AG04450 (cell line): ENCODE data around the gene PDZD2. TPM values are rescaled to one million over a fixed set of nuclear protein-coding genes. Genes with fewer than 3 reads are reported as not detected.

Source experiments
- CTCF ChIA-PET: fragments of 300-600, 350-600 bp; formaldehyde crosslinking; extraction: SDS; loops from one replicate; lab custom pipeline; 2022; ENCODE audit warnings: antibody characterized with exemption, inconsistent platforms; lab: Charles Lee
- POLR2A ChIA-PET: fragments of 350-600 bp; formaldehyde crosslinking; extraction: SDS; loops from one replicate; lab custom pipeline; 2021; ENCODE audit warnings: antibody characterized with exemption, inconsistent platforms; lab: Yijun Ruan, JAX
- DNase-seq: peaks from one replicate; pipeline ENCODE4 v3.0.0-alpha.2; 2011; ENCODE audit warnings: low read depth, low spot score
- H3K27ac ChIP-seq: one replicate; pipeline ENCODE4 v1.5.1; 2012; ENCODE audit warnings: low read depth, low read length, control low read depth
- H3K27me3 ChIP-seq: one replicate; pipeline ENCODE4 v1.6.0; 2012; ENCODE audit warnings: low read length; ENCODE audit not compliant: control insufficient read depth, insufficient read depth
- H3K4me3 ChIP-seq: 2 replicates; pipeline ENCODE4 v1.5.1; 2011; ENCODE audit warnings: mild to moderate bottlenecking, low read depth, low read length, control low read depth
- H3K9me3 ChIP-seq: 2 replicates; pipeline ENCODE4 v1.5.1; 2012; ENCODE audit warnings: low read length; ENCODE audit not compliant: control insufficient read depth, insufficient read depth
- CTCF ChIP-seq: IDR thresholded peaks from 2 replicates; pipeline ENCODE4 v1.5.1; 2011; ENCODE audit warnings: low read depth, low read length, control low read depth, inconsistent platforms
- polyA plus RNA-seq: library from polyadenylated mRNA; depleted of rRNA; stranded (reverse); fragments of >200 nt; gene quantifications from 2 replicates; pipeline ENCODE4 v1.2.3, GENCODE V29; 2011

The PDZD2 gene
- polyA plus RNA-seq, 1 experiment: 0.40 TPM

GRCh38 chr5:31635446-31635845 lies 3.5 kb upstream of the PDZD2 start:
- no peak for TF ChIP-seq CTCF
- H3K27ac ChIP-seq: no peak overlapping the region
- ChIA-PET CTCF (no interaction called here), POLR2A (no interaction called here)
- DNase-seq: no peak
- peaks cover 17% of the 10 kb centered on the region for H3K27me3 ChIP-seq
- no peaks in the 10 kb centered on the region for H3K9me3 ChIP-seq
- no peak overlapping the region for H3K4me3 ChIP-seq

DNA sequence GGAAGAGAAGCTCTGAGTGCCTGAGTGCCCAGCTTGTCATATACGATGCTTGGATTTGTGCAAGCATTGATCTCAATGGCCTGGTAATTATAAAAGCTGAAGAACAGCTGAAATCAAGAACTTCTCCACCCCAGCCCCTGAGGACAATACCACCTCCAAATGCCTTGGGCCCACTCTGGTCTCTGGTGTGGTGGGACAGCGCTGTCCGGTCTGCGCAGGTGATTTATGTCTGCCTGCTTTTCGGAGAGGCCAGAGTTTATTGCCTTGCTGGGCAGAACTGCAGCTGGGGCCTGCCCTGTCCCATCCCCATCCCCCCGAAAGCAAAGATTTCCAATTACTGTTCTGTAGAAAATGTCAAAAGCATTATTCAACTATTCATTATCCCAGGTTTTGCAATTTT lies 1.1 kb upstream of the PDZD2 start:
- Histone ChIP-seq H3K4me3 (no peak overlapping the region), H3K9me3 (no peaks in the 10 kb centered on the region), H3K27ac (no peak overlapping the region), H3K27me3 (peaks cover 34% of the 10 kb centered on the region)
- CTCF ChIA-PET: interaction anchor here (0.5 to 1.9 kb wide), 4 partner anchors 14 to 439 kb away, joined by 5 to 10 read pairs (median 6); no protein-coding TSS in a partner anchor
- POLR2A ChIA-PET: no interaction called here
- no peak for DNase-seq
- no peak for TF ChIP-seq CTCF

DNA sequence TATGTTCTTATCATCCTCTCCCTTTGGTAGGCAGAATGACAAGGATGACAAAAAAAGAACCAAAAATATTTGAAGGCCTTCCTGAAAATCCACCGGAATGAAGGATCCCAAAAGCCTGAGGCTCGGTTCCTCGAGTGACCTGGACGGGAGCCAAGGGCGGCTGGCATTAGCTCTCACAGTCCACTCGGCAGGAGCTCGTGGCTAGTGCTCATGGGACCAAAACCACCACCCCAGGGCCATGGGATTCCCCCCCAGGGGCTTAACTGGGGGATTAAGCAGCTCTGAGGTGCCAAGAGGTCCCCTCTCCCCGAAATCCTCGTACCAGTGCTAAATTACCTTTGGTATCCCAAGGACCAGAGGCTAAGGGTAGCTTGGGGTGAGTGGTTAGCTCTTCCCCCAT lies 586 bp upstream of the PDZD2 start:
- ChIA-PET POLR2A (no interaction called here), CTCF (interaction anchor here (0.7 to 1.9 kb wide), 3 partner anchors 14 to 439 kb away, joined by 5 to 10 read pairs (median 6); no protein-coding TSS in a partner anchor)
- H3K27ac ChIP-seq: no peak overlapping the region
- no peaks in the 10 kb centered on the region for H3K9me3 ChIP-seq
- peaks cover 34% of the 10 kb centered on the region for H3K27me3 ChIP-seq
- H3K4me3 ChIP-seq: peak overlapping the region; percentile 60
- no peak for DNase-seq
- TF ChIP-seq CTCF: no peak

- CTCF ChIA-PET: interaction anchor here (0.6 to 1.9 kb wide), 4 partner anchors 20 to 437 kb away, joined by 3 to 10 read pairs (median 5); no protein-coding TSS in a partner anchor
- TF ChIP-seq CTCF: no peak
- Histone ChIP-seq H3K27ac (no peak overlapping the region), H3K4me3 (peak overlapping the region; percentile 60; the same call in 1 of the 2 replicates), H3K9me3 (no peaks in the 10 kb centered on the region), H3K27me3 (peaks cover 35% of the 10 kb centered on the region)
- DNase-seq: no peak
- POLR2A ChIA-PET: no interaction called here
These were observed 815 bp downstream of the PDZD2 start for GRCh38 chr5:31639481-31640411.

DNA sequence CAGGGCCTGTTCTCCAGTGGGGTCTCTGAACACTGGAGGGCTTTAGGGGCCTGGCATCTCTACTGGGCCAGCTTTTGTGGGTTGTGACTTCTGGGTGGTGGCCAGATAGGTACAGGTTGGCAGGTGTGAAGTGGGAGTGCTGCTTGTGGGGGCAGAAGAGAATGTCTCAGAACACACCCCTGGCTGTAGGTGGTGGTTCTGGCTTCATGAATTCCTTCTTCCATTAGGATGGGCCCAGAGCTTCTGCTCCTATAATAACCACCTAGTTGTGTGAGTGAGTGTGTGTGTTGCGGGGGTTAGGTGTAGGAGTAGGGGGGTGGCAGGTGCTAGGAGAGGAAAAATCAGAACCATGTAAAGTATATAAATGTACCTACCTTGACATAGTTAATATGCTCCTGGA lies 1.6 kb downstream of the PDZD2 start:
- CTCF ChIA-PET: no interaction called here
- no peak for TF ChIP-seq CTCF
- no peaks in the 10 kb centered on the region for H3K9me3 ChIP-seq
- POLR2A ChIA-PET: no interaction called here
- no peak overlapping the region for H3K4me3 ChIP-seq
- no peak overlapping the region for H3K27ac ChIP-seq
- peaks cover 36% of the 10 kb centered on the region for H3K27me3 ChIP-seq
- DNase-seq: no peak
